CD14-positive monocyte (primary cell): ENCODE measurements around the gene PCDHGC5. TPM values are rescaled to one million over a fixed set of nuclear protein-coding genes. Genes with fewer than 3 reads are reported as not detected.

ENCODE experiments used
- DNase-seq, 3 donors: peaks; one replicate each; pipeline ENCODE4 v3.0.0-alpha.2; 2011 to 2022
- H2AFZ ChIP-seq: 2 replicates; pipeline ENCODE4 v1.6.0; 2012; ENCODE audit warnings: mild to moderate bottlenecking, low read depth, low read length, inconsistent platforms; ENCODE audit not compliant: insufficient read depth, poor library complexity, severe bottlenecking
- H3K27ac ChIP-seq, 2 donors: 1 replicate in 1 of 2; 2 replicates in 1 of 2; pipeline ENCODE4 v1.5.1; 2012 to 2013; ENCODE audit warnings: low read length in 2 of 2, control low read depth in 1 of 2, inconsistent platforms in 1 of 2, low read depth in 1 of 2, mild to moderate bottlenecking in 1 of 2
- H3K27me3 ChIP-seq, 2 donors: one replicate each; pipeline versions ENCODE4 v1.6.0 to v1.6.1; 2011 to 2013; ENCODE audit warnings: low read length in 2 of 2; ENCODE audit not compliant: control insufficient read depth in 2 of 2, insufficient read depth in 2 of 2
- H3K36me3 ChIP-seq, 2 donors: replicated peaks in 1 of 2; 1 replicate in 1 of 2; 2 replicates in 1 of 2; pipeline versions ENCODE4 v1.5.1 to v1.6.1; 2012 to 2013; ENCODE audit warnings: low read length in 2 of 2, control low read depth in 1 of 2, inconsistent platforms in 1 of 2, mild to moderate bottlenecking in 1 of 2; ENCODE audit not compliant: insufficient read depth in 2 of 2, control insufficient read depth in 1 of 2
- H3K4me1 ChIP-seq, 2 donors: 1 replicate in 1 of 2; 2 replicates in 1 of 2; pipeline versions ENCODE4 v1.5.1 to v1.6.1; 2012 to 2013; ENCODE audit warnings: low read length in 2 of 2, control low read depth in 1 of 2, inconsistent platforms in 1 of 2, mild to moderate bottlenecking in 1 of 2, moderate library complexity in 1 of 2; ENCODE audit not compliant: insufficient read depth in 2 of 2, control insufficient read depth in 1 of 2
- H3K4me2 ChIP-seq: replicated peaks from 2 replicates; pipeline ENCODE3; 2012; ENCODE audit warnings: low read length, moderate library complexity, mild to moderate bottlenecking; ENCODE audit not compliant: poor library complexity, severe bottlenecking; ENCODE audit errors: extremely low read depth
- H3K4me3 ChIP-seq, 3 experiments: fragments of 200-600 bp in 1 of 3; sonication (generic) in 1 of 3; replicated peaks in 1 of 3; 1 replicate in 2 of 3; 2 replicates in 1 of 3; pipeline ENCODE4 v1.5.1; 2011 to 2013; ENCODE audit warnings: low read length in 3 of 3, mild to moderate bottlenecking in 3 of 3, control low read depth in 2 of 3, low read depth in 2 of 3, inconsistent platforms in 1 of 3, moderate library complexity in 1 of 3
- H3K79me2 ChIP-seq: 2 replicates; pipeline ENCODE4 v1.6.0; 2012; ENCODE audit warnings: mild to moderate bottlenecking, control low read depth, inconsistent platforms, low read length, moderate library complexity; ENCODE audit not compliant: insufficient read depth
- H3K9ac ChIP-seq: 2 replicates; pipeline ENCODE4 v1.6.0; 2017; ENCODE audit warnings: low read length, mild to moderate bottlenecking; ENCODE audit not compliant: insufficient read depth, poor library complexity, severe bottlenecking
- H3K9me3 ChIP-seq, 2 donors: replicated peaks in 1 of 2; 1 replicate in 1 of 2; 2 replicates in 1 of 2; pipeline versions ENCODE4 v1.5.1 to v1.6.1; 2012 to 2013; ENCODE audit warnings: low read length in 2 of 2, control low read depth in 1 of 2; ENCODE audit not compliant: control insufficient read depth in 1 of 2, insufficient read depth in 1 of 2
- H4K20me1 ChIP-seq: 2 replicates; pipeline ENCODE4 v1.6.0; 2012; ENCODE audit warnings: mild to moderate bottlenecking, low read length, control low read depth, moderate library complexity; ENCODE audit not compliant: insufficient read depth
- H3K27ac Mint-ChIP-seq, 7 donors: one replicate each; pipeline ENCODE4 v1.8.0; 2020; ENCODE audit warnings: mild to moderate bottlenecking in 7 of 7, mixed read lengths in 7 of 7, moderate library complexity in 6 of 7, inconsistent platforms in 2 of 7
- H3K27me3 Mint-ChIP-seq, 3 donors: one replicate each; pipeline ENCODE4 v1.8.0; 2021 to 2022; ENCODE audit warnings: low read depth in 3 of 3, mild to moderate bottlenecking in 3 of 3, mixed read lengths in 3 of 3, moderate library complexity in 3 of 3, inconsistent platforms in 1 of 3
- H3K36me3 Mint-ChIP-seq, 2 donors: one replicate each; pipeline ENCODE4 v1.8.0; 2020; ENCODE audit warnings: mixed read lengths in 2 of 2, inconsistent platforms in 1 of 2, mild to moderate bottlenecking in 1 of 2
- H3K4me1 Mint-ChIP-seq: one replicate; pipeline ENCODE4 v1.8.0; 2020; ENCODE audit warnings: mild to moderate bottlenecking, mixed read lengths
- H3K4me3 Mint-ChIP-seq, 2 donors: one replicate each; pipeline ENCODE4 v1.8.0; 2020; ENCODE audit warnings: mild to moderate bottlenecking in 2 of 2, mixed read lengths in 2 of 2, moderate library complexity in 1 of 2
- H3K9me3 Mint-ChIP-seq, 7 donors: one replicate each; pipeline ENCODE4 v1.8.0; 2020 to 2022; ENCODE audit warnings: mixed read lengths in 7 of 7, mild to moderate bottlenecking in 6 of 7, moderate library complexity in 6 of 7, inconsistent platforms in 2 of 7
- CTCF ChIP-seq: fragments of 200-600 bp; IDR thresholded peaks from one replicate; pipeline ENCODE4 v1.8.0; 2022; ENCODE audit warnings: antibody characterized with exemption, mild to moderate bottlenecking
- WGBS: methylation state at CpG from one replicate; pipeline ENCODE4 v1.1.5; 2013; ENCODE audit warnings: missing lambda C conversion rate; ENCODE audit not compliant: insufficient coverage; 5-methylcytosine and 5-hydroxymethylcytosine counted together
- intact Hi-C, 2 donors: fragments of 100-400 bp; cut with micrococcal nuclease; formaldehyde crosslinking; loops; one replicate each; pipeline versions ENCODE4 v1.15.0 to v1.15.1; 2023
- polyA minus RNA-seq: library from RNA; depleted of rRNA, polyadenylated mRNA; stranded (reverse); fragments of >200 nt; gene quantifications from 2 replicates; pipeline ENCODE4 v1.2.3, GENCODE V29; 2012
- polyA plus RNA-seq, 3 donors: library from polyadenylated mRNA; depleted of rRNA in 1 of 3; unstranded in 2 of 3; stranded (reverse) in 1 of 3; fragments of 300-500 nt in 2 of 3; fragments of >200 nt in 1 of 3; fragmentation: Illumina TruSeq in 2 of 3; gene quantifications; 1 replicate in 2 of 3; 2 replicates in 1 of 3; pipeline ENCODE4 v1.2.3, GENCODE V29; 2012 to 2021
- total RNA-seq, 12 experiments: library from RNA in 1 of 12; stranded (reverse) in 1 of 12; fragments of 120-200 nt in 1 of 12; gene quantifications; one replicate each; pipeline ENCODE4 v1.2.4 and lab custom pipeline; 2013 to 2026; ENCODE audit warnings: mixed read lengths in 6 of 12, inconsistent platforms in 1 of 12

Gene PCDHGC5
- total RNA-seq (2013): not detected
- polyA plus RNA-seq: not detected
- polyA minus RNA-seq: not detected in 2 replicates
- 0 to 0.59 (median 0) reads per million in 11 experiments for total RNA-seq (lab: John Stamatoyannopoulos, UW)

GRCh38 chr5:141488591-141489561, at the start of gene PCDHGC5:
Gene PCDHGC5 (plus strand): TSS chr5:141489081. CDS start chr5:141489241, 160 bp downstream.
- no peaks in the 10 kb centered on the region for H3K79me2 ChIP-seq
- H3K4me2 ChIP-seq: no peak within 1 kb of the TSS
- Mint-ChIP-seq H3K36me3 (no peaks in the 10 kb centered on the region), H3K27ac (no peak within 1 kb of the TSS), H3K9me3 (peaks cover 0 to 32% (median 13%) of the 10 kb centered on the region in 7 donors), H3K4me1 (peaks cover 22% of the 10 kb centered on the region), H3K27me3 (peaks cover 75 to 93% (median 84%) of the 10 kb centered on the region in 3 donors), H3K4me3 (peak within 1 kb of the TSS in 1 of 2 donors; percentile 47)
- DNase-seq: no peak
- H4K20me1 ChIP-seq: no peaks in the 10 kb centered on the region
- H3K9me3 ChIP-seq: peaks cover 3 to 43% of the 10 kb centered on the region in 2 donors
- no peak within 1 kb of the TSS for H3K9ac ChIP-seq
- no peak within 1 kb of the TSS for H3K4me3 ChIP-seq
- no peak within 1 kb of the TSS for H2AFZ ChIP-seq
- WGBS: 84% methylated on average over 10 of the region's 14 CpGs
- peaks cover 13 to 15% of the 10 kb centered on the region in 2 donors for H3K4me1 ChIP-seq
- intact Hi-C loops: no loop called here
- H3K27me3 ChIP-seq: peaks cover 57 to 98% of the 10 kb centered on the region in 2 donors
- no peaks in the 10 kb centered on the region for H3K36me3 ChIP-seq
- no peak within 1 kb of the TSS for H3K27ac ChIP-seq
- TF ChIP-seq CTCF: no peak

GRCh38 chr5:141439411-141440141, 49.3 kb upstream of the PCDHGC5 start:
- Mint-ChIP-seq H3K9me3 (peaks cover 2 to 41% (median 14%) of the 10 kb centered on the region in 7 donors), H3K27me3 (peaks cover 6 to 27% (median 13%) of the 10 kb centered on the region in 3 donors), H3K27ac (no peak overlapping the region), H3K36me3 (no peaks in the 10 kb centered on the region), H3K4me1 (no peaks in the 10 kb centered on the region), H3K4me3 (no peak overlapping the region)
- peaks cover 11 to 34% of the 10 kb centered on the region in 2 donors for H3K27me3 ChIP-seq
- H4K20me1 ChIP-seq: no peaks in the 10 kb centered on the region
- intact Hi-C loops: no loop called here
- H3K27ac ChIP-seq: no peak overlapping the region
- TF ChIP-seq CTCF: no peak
- 85% methylated on average over 7 of the region's 10 CpGs for WGBS
- H3K79me2 ChIP-seq: no peaks in the 10 kb centered on the region
- no peaks in the 10 kb centered on the region for H3K4me1 ChIP-seq
- DNase-seq: no peak
- H3K4me3 ChIP-seq: no peak overlapping the region
- H3K36me3 ChIP-seq: no peaks in the 10 kb centered on the region
- H3K9ac ChIP-seq: no peak overlapping the region
- no peak overlapping the region for H2AFZ ChIP-seq
- H3K9me3 ChIP-seq: peaks cover 10 to 18% of the 10 kb centered on the region in 2 donors
- H3K4me2 ChIP-seq: no peak overlapping the region
